ENCODE measurements around the gene PEX14.

PEX14 gene

GRCh38 chr1:10649517-10650201 lies 174.9 kb downstream of the PEX14 start:
- H3K27me3 ChIP-seq, result peaks cover 11% of the 10 kb centered on the region
- H3K36me3 ChIP-seq, result peaks cover 73% of the 10 kb centered on the region
- H3K4me1 ChIP-seq (ENCODE audit: control insufficient read depth in 1 of 2, insufficient read depth in 1 of 2, low read depth in 1 of 2, low read length in 1 of 2), result no peaks in the 10 kb centered on the region
- no peak overlapping the region for H3K4me3 ChIP-seq (ENCODE audit: low read depth in 1 of 2, low read length in 1 of 2)
- no peak for TF ChIP-seq CTCF (IDR thresholded peaks at IDR 0.05)
- H3K27ac ChIP-seq, result no peak overlapping the region
- H3K9me3 ChIP-seq, result no peaks in the 10 kb centered on the region

- TF ChIP-seq CTCF (IDR thresholded peaks at IDR 0.05), result no peak
- Histone ChIP-seq H3K36me3 (peaks cover 73% of the 10 kb centered on the region), H3K27me3 (peaks cover 11% of the 10 kb centered on the region), H3K9me3 (no peaks in the 10 kb centered on the region), H3K4me3 (ENCODE audit: low read depth in 1 of 2, low read length in 1 of 2) (no peak overlapping the region), H3K4me1 (ENCODE audit: control insufficient read depth in 1 of 2, insufficient read depth in 1 of 2, low read depth in 1 of 2, low read length in 1 of 2) (no peaks in the 10 kb centered on the region), H3K27ac (no peak overlapping the region)
These were observed 176.0 kb downstream of the PEX14 start for GRCh38 chr1:10650556-10651388.

GRCh38 chr1:10651389-10651766 lies 176.6 kb downstream of the PEX14 start:
- peaks cover 73% of the 10 kb centered on the region for H3K36me3 ChIP-seq
- no peak overlapping the region for H3K4me3 ChIP-seq (ENCODE audit: low read depth in 1 of 2, low read length in 1 of 2)
- no peak for TF ChIP-seq CTCF (IDR thresholded peaks at IDR 0.05)
- H3K27me3 ChIP-seq, result peaks cover 11% of the 10 kb centered on the region
- no peaks in the 10 kb centered on the region for H3K9me3 ChIP-seq
- H3K27ac ChIP-seq, result no peak overlapping the region
- no peaks in the 10 kb centered on the region for H3K4me1 ChIP-seq (ENCODE audit: control insufficient read depth in 1 of 2, insufficient read depth in 1 of 2, low read depth in 1 of 2, low read length in 1 of 2)

- no peaks in the 10 kb centered on the region for H3K4me1 ChIP-seq (ENCODE audit: control insufficient read depth in 1 of 2, insufficient read depth in 1 of 2, low read depth in 1 of 2, low read length in 1 of 2)
- H3K36me3 ChIP-seq, result peaks cover 73% of the 10 kb centered on the region
- no peaks in the 10 kb centered on the region for H3K9me3 ChIP-seq
- H3K4me3 ChIP-seq (ENCODE audit: low read depth in 1 of 2, low read length in 1 of 2), result no peak overlapping the region
- no peak overlapping the region for H3K27ac ChIP-seq
- H3K27me3 ChIP-seq, result peaks cover 11% of the 10 kb centered on the region
- TF ChIP-seq CTCF (IDR thresholded peaks at IDR 0.05), result no peak
These were observed 177.0 kb downstream of the PEX14 start for GRCh38 chr1:10651793-10652192.

GRCh38 chr1:10652626-10653025 lies 177.9 kb downstream of the PEX14 start:
- Histone ChIP-seq H3K36me3 (peaks cover 73% of the 10 kb centered on the region), H3K4me1 (ENCODE audit: control insufficient read depth in 1 of 2, insufficient read depth in 1 of 2, low read depth in 1 of 2, low read length in 1 of 2) (no peaks in the 10 kb centered on the region), H3K27me3 (peaks cover 11% of the 10 kb centered on the region), H3K9me3 (no peaks in the 10 kb centered on the region), H3K4me3 (ENCODE audit: low read depth in 1 of 2, low read length in 1 of 2) (no peak overlapping the region), H3K27ac (no peak overlapping the region)
- TF ChIP-seq CTCF (IDR thresholded peaks at IDR 0.05), result no peak
